ENCODE data around the gene ZNF394. TPM values are rescaled to one million over a fixed set of nuclear protein-coding genes. Genes with fewer than 3 reads are reported as not detected.

The ZNF394 gene
- total and polyA plus RNA-seq, 12 donors, result 10.8 to 23.6 (median 16.0) TPM

GRCh38 chr7:99469381-99470065 lies 30.6 kb downstream of the ZNF394 start:
- ATAC-seq (no peak), DNase-seq (no peak)
- no peak for TF ChIP-seq CTCF (IDR thresholded peaks at IDR 0.05)
- intact Hi-C loops (cut with DNase I), result loop anchor here in 1 of 10 donors (2.0 to 5.0 kb wide), 2 partner anchors 33 to 148 kb away; partner anchors contain the start of gene ZSCAN25
- WGBS, 2 donors, result 40 to 44% methylated on average over 23 of the region's 23 CpGs
- peak overlapping the region; percentile 42 to 88 (median 80) for H3K27ac ChIP-seq
- H3K4me1 ChIP-seq, result peaks cover 4 to 46% (median 34%) of the 10 kb centered on the region in 9 donors
- no peaks in the 10 kb centered on the region for H3K27me3 ChIP-seq
- peaks cover 0 to 1% (median 0%) of the 10 kb centered on the region in 9 donors for H3K36me3 ChIP-seq
- H3K4me3 ChIP-seq, result peak overlapping the region in 9 of 10 donors; percentile 23 to 48 (median 33)
- H3K9me3 ChIP-seq, result no peaks in the 10 kb centered on the region

GRCh38 chr7:99468336-99468918 lies 31.7 kb downstream of the ZNF394 start:
- DNase-seq, result no peak
- Histone ChIP-seq H3K9me3 (no peaks in the 10 kb centered on the region), H3K27ac (no peak overlapping the region), H3K4me3 (no peak overlapping the region), H3K27me3 (no peaks in the 10 kb centered on the region), H3K36me3 (peaks cover 0 to 12% (median 4%) of the 10 kb centered on the region in 9 donors), H3K4me1 (peaks cover 4 to 51% (median 34%) of the 10 kb centered on the region in 9 donors)
- ATAC-seq, result no peak
- no peak for TF ChIP-seq CTCF (IDR thresholded peaks at IDR 0.05)
- intact Hi-C loops (cut with DNase I), result no loop called here
- 84 to 88% methylated on average over 29 of the region's 29 CpGs for WGBS, 2 donors

- H3K27ac ChIP-seq, result peak overlapping the region; percentile 67 to 98 (median 92)
- no peak for TF ChIP-seq CTCF (IDR thresholded peaks at IDR 0.05)
- H3K4me3 ChIP-seq, result peak overlapping the region; percentile 69 to 97 (median 90)
- WGBS, 2 donors, result 3 to 6% methylated on average over 9 of the region's 9 CpGs
- intact Hi-C loops (cut with DNase I), result no loop called here
- DNase-seq (no peak), ATAC-seq (peak in 7 of 8 donors; percentile 1 to 17 (median 11))
- peaks cover 4 to 66% (median 40%) of the 10 kb centered on the region in 9 donors for H3K4me1 ChIP-seq
- peaks cover 0 to 33% (median 4%) of the 10 kb centered on the region in 9 donors for H3K36me3 ChIP-seq
- H3K9me3 ChIP-seq, result no peaks in the 10 kb centered on the region
- no peaks in the 10 kb centered on the region for H3K27me3 ChIP-seq
These were observed 34.7 kb downstream of the ZNF394 start for GRCh38 chr7:99465421-99465768.

- no peak for TF ChIP-seq CTCF (IDR thresholded peaks at IDR 0.05)
- Histone ChIP-seq H3K36me3 (peaks cover 0 to 75% (median 18%) of the 10 kb centered on the region in 9 donors), H3K27me3 (no peaks in the 10 kb centered on the region), H3K9me3 (no peaks in the 10 kb centered on the region), H3K4me1 (peaks cover 4 to 68% (median 44%) of the 10 kb centered on the region in 9 donors), H3K27ac (no peak overlapping the region), H3K4me3 (no peak overlapping the region)
- 90 to 93% methylated on average over 2 of the region's 2 CpGs for WGBS, 2 donors
- ATAC-seq (no peak), DNase-seq (no peak)
- intact Hi-C loops (cut with DNase I), result no loop called here
These were observed 38.9 kb downstream of the ZNF394 start for GRCh38 chr7:99461221-99461620.
